GM12878 (cell line): Measurements from ENCODE around the gene TMEM50B. TPM values are rescaled to one million over a fixed set of nuclear protein-coding genes. Genes with fewer than 3 reads are reported as not detected.

Experiments
- CBX5 ChIP-seq: sonication (generic); IDR thresholded peaks from 2 replicates; pipeline ENCODE4 v1.6.1; 2016; ENCODE audit warnings: low read depth, moderate library complexity, mild to moderate bottlenecking, inconsistent platforms
- EGR1 ChIP-seq, 2 experiments: IDR thresholded peaks; 1 replicate in 1 of 2; 2 replicates in 1 of 2; pipeline ENCODE4 v1.6.1; 2011 to 2012; ENCODE audit warnings: low read depth in 2 of 2, low read length in 2 of 2, borderline replicate concordance in 1 of 2, mild to moderate bottlenecking in 1 of 2, moderate library complexity in 1 of 2
- HDGF ChIP-seq: fragments of 450-650 bp; IDR thresholded peaks from 2 replicates; pipeline ENCODE4 v1.6.1; 2016; ENCODE audit warnings: antibody characterized with exemption
- MTA2 ChIP-seq: fragments of 450-650 bp; IDR thresholded peaks from 2 replicates; pipeline ENCODE4 v1.6.1; 2016; ENCODE audit warnings: low read depth, mild to moderate bottlenecking, moderate library complexity
- NFXL1 ChIP-seq: fragments of 450-650 bp; IDR thresholded peaks from 2 replicates; pipeline ENCODE4 v1.6.1; 2017; ENCODE audit warnings: antibody characterized with exemption, mild to moderate bottlenecking, borderline replicate concordance
- NFYB ChIP-seq: IDR thresholded peaks from 2 replicates; pipeline ENCODE4 v1.6.1; 2011; ENCODE audit warnings: low read depth, mild to moderate bottlenecking, low read length, improper control_type of control experiment, moderate library complexity; ENCODE audit not compliant: insufficient read depth
- PML ChIP-seq: IDR thresholded peaks from 2 replicates; pipeline ENCODE4 v1.6.1; 2012; ENCODE audit warnings: low read length, inconsistent platforms
- POLR2A ChIP-seq: IDR thresholded peaks from 2 replicates; pipeline ENCODE4 v1.6.1; 2011; ENCODE audit warnings: low read depth, mild to moderate bottlenecking, low read length
- POLR2AphosphoS5 ChIP-seq: IDR thresholded peaks from 2 replicates; pipeline ENCODE4 v1.6.1; 2011; ENCODE audit warnings: mild to moderate bottlenecking, low read length, inconsistent platforms
- SMAD1 ChIP-seq: fragments of 450-650 bp; IDR thresholded peaks from 2 replicates; pipeline ENCODE4 v1.6.1; 2018; ENCODE audit warnings: mild to moderate bottlenecking, low read depth; ENCODE audit not compliant: partially characterized antibody
- SMAD5 ChIP-seq: IDR thresholded peaks from 2 replicates; pipeline ENCODE4 v1.6.1; 2016; ENCODE audit warnings: antibody characterized with exemption, low read depth
- SMC3 ChIP-seq: IDR thresholded peaks from 2 replicates; pipeline ENCODE4 v1.6.1; 2011; ENCODE audit warnings: low read length, improper control_type of control experiment, borderline replicate concordance
- SREBF1 ChIP-seq: IDR thresholded peaks from 2 replicates; pipeline ENCODE4 v1.6.1; 2012; ENCODE audit warnings: mild to moderate bottlenecking, low read length
- STAT1 ChIP-seq: fragments of 450-650 bp; conservative IDR thresholded peaks from 2 replicates; pipeline ENCODE4 v1.6.1; 2014; ENCODE audit warnings: antibody characterized with exemption, mild to moderate bottlenecking
- ZSCAN29 ChIP-seq: fragments of 450-650 bp; IDR thresholded peaks from 2 replicates; pipeline ENCODE4 v1.6.1; 2017; ENCODE audit warnings: mild to moderate bottlenecking, moderate library complexity
- polyA plus RNA-seq, 11 experiments: library from polyadenylated mRNA; depleted of rRNA in 4 of 11; unstranded in 6 of 11; stranded (reverse) in 5 of 11; fragments of >200 nt; fragmentation: Nextera tagmentation in 4 of 11; fragmentation: Illumina TruSeq in 1 of 11; extraction: Ambion mirVana in 4 of 11; extraction: Trizol in 1 of 11; gene quantifications; 1 replicate in 1 of 11; 2 replicates in 10 of 11; pipeline versions ENCODE4 v1.2.1 to v1.2.3, GENCODE V29; 2011 to 2016; ENCODE audit warnings: inconsistent platforms in 2 of 11, missing spikeins in 2 of 11, low read depth in 1 of 11
- total RNA-seq, 4 experiments: library from RNA; depleted of rRNA in 3 of 4; stranded (reverse); fragments of >200 nt in 3 of 4; fragmentation: Illumina TruSeq in 1 of 4; extraction: Trizol in 1 of 4; gene quantifications; 2 replicates each; pipeline versions ENCODE4 v1.2.1 to v1.2.3, GENCODE V29; 2013 to 2021
- TF ChIP-seq, protein P1 (sequence below): fragments of 450-650 bp; IDR thresholded peaks from 2 replicates; pipeline ENCODE4 v1.6.1; 2014; ENCODE audit warnings: mild to moderate bottlenecking
- TF ChIP-seq, protein P2 (sequence below): fragments of 450-650 bp; formaldehyde crosslinking; IDR thresholded peaks from 2 replicates; pipeline ENCODE4 v1.4.0; 2022; ENCODE audit warnings: mild to moderate bottlenecking, moderate library complexity
- TF ChIP-seq, protein P3 (sequence below): fragments of 450-650 bp; formaldehyde crosslinking; IDR thresholded peaks from 2 replicates; pipeline ENCODE4 v1.4.0; 2020; ENCODE audit warnings: mild to moderate bottlenecking, moderate library complexity
- TF ChIP-seq, protein P4 (sequence below): fragments of 150-350 bp; IDR thresholded peaks from 2 replicates; pipeline ENCODE4 v1.6.1; 2016; ENCODE audit warnings: low read depth, low read length

The TMEM50B gene
- total and polyA plus RNA-seq, 10 of the 15 experiments (the other 5 are each of a cell fraction or from before 2014, with no cell fraction given): 12.1 to 42.1 (median 18.2) TPM

DNA sequence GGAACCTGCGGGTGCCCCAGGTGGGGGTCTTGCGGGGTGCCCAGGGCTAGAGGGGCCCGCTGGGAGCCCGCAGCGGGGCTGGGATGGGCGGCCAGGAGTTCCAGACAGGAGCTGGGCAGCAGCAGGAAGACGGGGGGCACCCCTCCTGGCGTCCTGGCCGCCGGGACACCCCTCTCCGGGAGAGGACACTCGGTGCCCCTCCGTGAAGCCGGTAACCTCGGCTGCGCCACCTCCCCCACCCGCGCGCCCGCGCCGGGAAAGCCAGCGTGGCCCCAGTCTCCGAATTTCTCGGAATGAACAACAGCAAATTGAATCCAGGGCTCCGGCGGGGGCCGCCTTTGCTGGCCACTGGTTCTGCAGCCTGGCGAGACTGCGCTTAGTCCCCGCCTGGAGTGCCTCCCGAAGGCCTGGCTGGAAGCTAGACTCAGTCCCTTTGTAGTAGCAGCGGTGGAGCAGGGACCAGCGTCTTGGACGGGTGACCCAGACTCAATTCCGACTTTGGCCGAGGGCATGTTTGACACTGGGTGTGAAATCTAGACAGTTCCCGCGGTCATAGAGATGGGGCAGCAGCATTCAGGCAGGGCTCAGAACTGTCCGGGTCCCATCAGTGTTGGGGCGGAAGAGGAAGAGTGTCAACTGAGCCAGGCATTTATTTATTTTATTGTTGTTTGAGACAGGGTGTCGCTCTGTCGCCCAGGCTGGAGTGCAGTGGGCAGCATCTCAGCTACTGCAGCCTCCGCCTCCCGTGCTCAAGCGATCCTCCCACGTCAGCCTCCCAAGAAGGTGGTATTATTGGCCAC lies 75.8 kb downstream of the TMEM50B start (continued):
- TF ChIP-seq NFYB (no peak), MTA2 (no peak), STAT1 (no peak), HDGF (no peak), SMAD5 (peak; percentile 31; the same call in 1 of the 2 replicates), POLR2AphosphoS5 (peak; percentile 84), PML (peak; percentile 42; the same call in 1 of the 2 replicates), SMC3 (0 out of 2 replicates have a peak, but pooled peaks have one; percentile 2), NFXL1 (no peak), SREBF1 (no peak), CBX5 (0 out of 2 replicates have a peak, but pooled peaks have one; percentile 20), SMAD1 (peak; percentile 15), POLR2A (peak; percentile 77), EGR1 (IDR thresholded peaks at IDR 0.05; ENCODE audit: borderline replicate concordance in 1 of 2, low read depth in 2 of 2, low read length in 2 of 2) (no peak), ZSCAN29 (no peak)
- TF ChIP-seq, protein P1, sequence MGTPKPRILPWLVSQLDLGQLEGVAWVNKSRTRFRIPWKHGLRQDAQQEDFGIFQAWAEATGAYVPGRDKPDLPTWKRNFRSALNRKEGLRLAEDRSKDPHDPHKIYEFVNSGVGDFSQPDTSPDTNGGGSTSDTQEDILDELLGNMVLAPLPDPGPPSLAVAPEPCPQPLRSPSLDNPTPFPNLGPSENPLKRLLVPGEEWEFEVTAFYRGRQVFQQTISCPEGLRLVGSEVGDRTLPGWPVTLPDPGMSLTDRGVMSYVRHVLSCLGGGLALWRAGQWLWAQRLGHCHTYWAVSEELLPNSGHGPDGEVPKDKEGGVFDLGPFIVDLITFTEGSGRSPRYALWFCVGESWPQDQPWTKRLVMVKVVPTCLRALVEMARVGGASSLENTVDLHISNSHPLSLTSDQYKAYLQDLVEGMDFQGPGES: no peak
- TF ChIP-seq, protein P2, sequence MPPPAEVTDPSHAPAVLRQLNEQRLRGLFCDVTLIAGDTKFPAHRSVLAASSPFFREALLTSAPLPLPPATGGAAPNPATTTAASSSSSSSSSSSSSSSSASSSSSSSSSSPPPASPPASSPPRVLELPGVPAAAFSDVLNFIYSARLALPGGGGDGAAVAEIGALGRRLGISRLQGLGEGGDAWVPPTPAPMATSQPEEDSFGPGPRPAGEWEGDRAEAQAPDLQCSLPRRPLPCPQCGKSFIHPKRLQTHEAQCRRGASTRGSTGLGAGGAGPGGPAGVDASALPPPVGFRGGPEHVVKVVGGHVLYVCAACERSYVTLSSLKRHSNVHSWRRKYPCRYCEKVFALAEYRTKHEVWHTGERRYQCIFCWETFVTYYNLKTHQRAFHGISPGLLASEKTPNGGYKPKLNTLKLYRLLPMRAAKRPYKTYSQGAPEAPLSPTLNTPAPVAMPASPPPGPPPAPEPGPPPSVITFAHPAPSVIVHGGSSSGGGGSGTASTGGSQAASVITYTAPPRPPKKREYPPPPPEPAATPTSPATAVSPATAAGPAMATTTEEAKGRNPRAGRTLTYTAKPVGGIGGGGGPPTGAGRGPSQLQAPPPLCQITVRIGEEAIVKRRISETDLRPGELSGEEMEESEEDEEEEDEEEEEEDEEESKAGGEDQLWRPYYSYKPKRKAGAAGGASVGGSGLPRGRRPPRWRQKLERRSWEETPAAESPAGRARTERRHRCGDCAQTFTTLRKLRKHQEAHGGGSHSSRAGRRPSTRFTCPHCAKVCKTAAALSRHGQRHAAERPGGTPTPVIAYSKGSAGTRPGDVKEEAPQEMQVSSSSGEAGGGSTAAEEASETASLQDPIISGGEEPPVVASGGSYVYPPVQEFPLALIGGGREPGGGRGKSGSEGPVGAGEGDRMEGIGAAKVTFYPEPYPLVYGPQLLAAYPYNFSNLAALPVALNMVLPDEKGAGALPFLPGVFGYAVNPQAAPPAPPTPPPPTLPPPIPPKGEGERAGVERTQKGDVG (CRISPR knock-in tag): 0 out of 2 replicates have a peak, but pooled peaks have one; percentile 20
- TF ChIP-seq, protein P3, sequence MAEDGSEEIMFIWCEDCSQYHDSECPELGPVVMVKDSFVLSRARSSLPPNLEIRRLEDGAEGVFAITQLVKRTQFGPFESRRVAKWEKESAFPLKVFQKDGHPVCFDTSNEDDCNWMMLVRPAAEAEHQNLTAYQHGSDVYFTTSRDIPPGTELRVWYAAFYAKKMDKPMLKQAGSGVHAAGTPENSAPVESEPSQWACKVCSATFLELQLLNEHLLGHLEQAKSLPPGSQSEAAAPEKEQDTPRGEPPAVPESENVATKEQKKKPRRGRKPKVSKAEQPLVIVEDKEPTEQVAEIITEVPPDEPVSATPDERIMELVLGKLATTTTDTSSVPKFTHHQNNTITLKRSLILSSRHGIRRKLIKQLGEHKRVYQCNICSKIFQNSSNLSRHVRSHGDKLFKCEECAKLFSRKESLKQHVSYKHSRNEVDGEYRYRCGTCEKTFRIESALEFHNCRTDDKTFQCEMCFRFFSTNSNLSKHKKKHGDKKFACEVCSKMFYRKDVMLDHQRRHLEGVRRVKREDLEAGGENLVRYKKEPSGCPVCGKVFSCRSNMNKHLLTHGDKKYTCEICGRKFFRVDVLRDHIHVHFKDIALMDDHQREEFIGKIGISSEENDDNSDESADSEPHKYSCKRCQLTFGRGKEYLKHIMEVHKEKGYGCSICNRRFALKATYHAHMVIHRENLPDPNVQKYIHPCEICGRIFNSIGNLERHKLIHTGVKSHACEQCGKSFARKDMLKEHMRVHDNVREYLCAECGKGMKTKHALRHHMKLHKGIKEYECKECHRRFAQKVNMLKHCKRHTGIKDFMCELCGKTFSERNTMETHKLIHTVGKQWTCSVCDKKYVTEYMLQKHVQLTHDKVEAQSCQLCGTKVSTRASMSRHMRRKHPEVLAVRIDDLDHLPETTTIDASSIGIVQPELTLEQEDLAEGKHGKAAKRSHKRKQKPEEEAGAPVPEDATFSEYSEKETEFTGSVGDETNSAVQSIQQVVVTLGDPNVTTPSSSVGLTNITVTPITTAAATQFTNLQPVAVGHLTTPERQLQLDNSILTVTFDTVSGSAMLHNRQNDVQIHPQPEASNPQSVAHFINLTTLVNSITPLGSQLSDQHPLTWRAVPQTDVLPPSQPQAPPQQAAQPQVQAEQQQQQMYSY (CRISPR knock-in tag): no peak
- TF ChIP-seq, protein P4, sequence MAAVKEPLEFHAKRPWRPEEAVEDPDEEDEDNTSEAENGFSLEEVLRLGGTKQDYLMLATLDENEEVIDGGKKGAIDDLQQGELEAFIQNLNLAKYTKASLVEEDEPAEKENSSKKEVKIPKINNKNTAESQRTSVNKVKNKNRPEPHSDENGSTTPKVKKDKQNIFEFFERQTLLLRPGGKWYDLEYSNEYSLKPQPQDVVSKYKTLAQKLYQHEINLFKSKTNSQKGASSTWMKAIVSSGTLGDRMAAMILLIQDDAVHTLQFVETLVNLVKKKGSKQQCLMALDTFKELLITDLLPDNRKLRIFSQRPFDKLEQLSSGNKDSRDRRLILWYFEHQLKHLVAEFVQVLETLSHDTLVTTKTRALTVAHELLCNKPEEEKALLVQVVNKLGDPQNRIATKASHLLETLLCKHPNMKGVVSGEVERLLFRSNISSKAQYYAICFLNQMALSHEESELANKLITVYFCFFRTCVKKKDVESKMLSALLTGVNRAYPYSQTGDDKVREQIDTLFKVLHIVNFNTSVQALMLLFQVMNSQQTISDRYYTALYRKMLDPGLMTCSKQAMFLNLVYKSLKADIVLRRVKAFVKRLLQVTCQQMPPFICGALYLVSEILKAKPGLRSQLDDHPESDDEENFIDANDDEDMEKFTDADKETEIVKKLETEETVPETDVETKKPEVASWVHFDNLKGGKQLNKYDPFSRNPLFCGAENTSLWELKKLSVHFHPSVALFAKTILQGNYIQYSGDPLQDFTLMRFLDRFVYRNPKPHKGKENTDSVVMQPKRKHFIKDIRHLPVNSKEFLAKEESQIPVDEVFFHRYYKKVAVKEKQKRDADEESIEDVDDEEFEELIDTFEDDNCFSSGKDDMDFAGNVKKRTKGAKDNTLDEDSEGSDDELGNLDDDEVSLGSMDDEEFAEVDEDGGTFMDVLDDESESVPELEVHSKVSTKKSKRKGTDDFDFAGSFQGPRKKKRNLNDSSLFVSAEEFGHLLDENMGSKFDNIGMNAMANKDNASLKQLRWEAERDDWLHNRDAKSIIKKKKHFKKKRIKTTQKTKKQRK: no peak
